Lower leg skin (tissue), 3 donors: Measurements from ENCODE around the gene WSCD2.

Experiments used
- POLR2A ChIP-seq, 2 donors: fragments of 450-650 bp; IDR thresholded peaks; one replicate each; pipeline ENCODE4 v1.6.1; 2016 to 2017; ENCODE audit warnings: antibody characterized with exemption in 2 of 2, mild to moderate bottlenecking in 1 of 2, moderate library complexity in 1 of 2
- TF ChIP-seq, protein P1 (sequence below), 3 donors: fragments of 450-650 bp; IDR thresholded peaks; one replicate each; pipeline ENCODE4 v1.5.1; 2016; ENCODE audit warnings: antibody characterized with exemption in 3 of 3, mild to moderate bottlenecking in 3 of 3, moderate library complexity in 2 of 3

DNA sequence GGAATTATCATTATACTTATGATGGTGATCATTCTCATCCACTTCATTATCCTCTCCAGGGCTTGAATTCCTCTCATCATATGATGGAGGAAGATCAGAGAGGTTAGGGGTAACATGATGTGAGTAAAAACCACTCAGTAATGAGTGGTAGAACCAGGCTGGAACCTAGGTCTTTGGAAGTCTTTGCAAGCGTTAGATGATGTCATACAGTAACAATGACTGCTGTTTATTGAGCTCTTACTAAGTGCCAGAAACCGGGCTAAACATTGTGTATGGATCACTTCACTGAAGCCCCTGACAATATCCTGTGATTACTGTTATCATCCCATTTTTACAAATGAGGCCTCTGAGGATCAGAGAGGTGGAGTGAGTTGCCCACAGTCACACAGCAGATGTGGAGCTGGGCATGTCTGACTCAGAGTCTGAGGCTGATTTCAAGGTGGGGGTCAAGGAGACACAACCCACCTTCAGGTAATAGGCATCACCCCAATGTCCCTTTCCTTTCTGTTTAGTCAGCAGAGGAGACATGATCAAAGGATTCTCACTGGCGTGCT is 19.5 kb downstream of the WSCD2 start:
- TF ChIP-seq, protein P1, sequence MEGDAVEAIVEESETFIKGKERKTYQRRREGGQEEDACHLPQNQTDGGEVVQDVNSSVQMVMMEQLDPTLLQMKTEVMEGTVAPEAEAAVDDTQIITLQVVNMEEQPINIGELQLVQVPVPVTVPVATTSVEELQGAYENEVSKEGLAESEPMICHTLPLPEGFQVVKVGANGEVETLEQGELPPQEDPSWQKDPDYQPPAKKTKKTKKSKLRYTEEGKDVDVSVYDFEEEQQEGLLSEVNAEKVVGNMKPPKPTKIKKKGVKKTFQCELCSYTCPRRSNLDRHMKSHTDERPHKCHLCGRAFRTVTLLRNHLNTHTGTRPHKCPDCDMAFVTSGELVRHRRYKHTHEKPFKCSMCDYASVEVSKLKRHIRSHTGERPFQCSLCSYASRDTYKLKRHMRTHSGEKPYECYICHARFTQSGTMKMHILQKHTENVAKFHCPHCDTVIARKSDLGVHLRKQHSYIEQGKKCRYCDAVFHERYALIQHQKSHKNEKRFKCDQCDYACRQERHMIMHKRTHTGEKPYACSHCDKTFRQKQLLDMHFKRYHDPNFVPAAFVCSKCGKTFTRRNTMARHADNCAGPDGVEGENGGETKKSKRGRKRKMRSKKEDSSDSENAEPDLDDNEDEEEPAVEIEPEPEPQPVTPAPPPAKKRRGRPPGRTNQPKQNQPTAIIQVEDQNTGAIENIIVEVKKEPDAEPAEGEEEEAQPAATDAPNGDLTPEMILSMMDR (IDR thresholded peaks at IDR 0.05) = no peak
- TF ChIP-seq POLR2A (IDR thresholded peaks at IDR 0.05) = no peak
